Activated CD4-positive, alpha-beta memory T cell treated with anti-CD3 and anti-CD28 coated beads, Interleukin-2, amount 10 ng/mL, durations not matched to agents 7 days and 5 days (primary cell): ENCODE data around the gene TXNDC5. TPM values are rescaled to one million over a fixed set of nuclear protein-coding genes. Genes with fewer than 3 reads are reported as not detected.

Source experiments
- CTCF ChIA-PET: fragments of 350-600 bp; sonication (Branson Sonifier 250); formaldehyde crosslinking; loops from one replicate; lab custom pipeline; 2021; ENCODE audit warnings: antibody characterized with exemption, inconsistent platforms; lab: Charles Lee
- POLR2A ChIA-PET: fragments of 350-600 bp; sonication (Branson Sonifier 250); formaldehyde crosslinking; loops from one replicate; lab custom pipeline; 2021; ENCODE audit warnings: antibody characterized with exemption; lab: Charles Lee
- DNase-seq: peaks from one replicate; pipeline ENCODE4 v3.0.0-alpha.2; 2020
- H3K27ac Mint-ChIP-seq: one replicate; pipeline ENCODE4 v1.8.0; 2021; ENCODE audit warnings: mild to moderate bottlenecking, mixed read lengths
- H3K27me3 Mint-ChIP-seq: one replicate; pipeline ENCODE4 v1.8.0; 2021; ENCODE audit warnings: mixed read lengths
- H3K36me3 Mint-ChIP-seq: one replicate; pipeline ENCODE4 v1.8.0; 2021; ENCODE audit warnings: low read depth, mixed read lengths
- H3K4me1 Mint-ChIP-seq: one replicate; pipeline ENCODE4 v1.8.0; 2021; ENCODE audit warnings: mixed read lengths
- H3K4me3 Mint-ChIP-seq: one replicate; pipeline ENCODE4 v1.8.0; 2021; ENCODE audit warnings: mild to moderate bottlenecking, mixed read lengths
- H3K9me3 Mint-ChIP-seq: one replicate; pipeline ENCODE4 v1.8.0; 2021; ENCODE audit warnings: mixed read lengths
- total RNA-seq, 2 experiments: library from RNA; stranded (reverse); gene quantifications; one replicate each; pipeline ENCODE4 v1.2.3, GENCODE V29; 2021

Gene TXNDC5
- total RNA-seq, 2 experiments from 2014 or later = 39.1 to 39.8 TPM

DNA sequence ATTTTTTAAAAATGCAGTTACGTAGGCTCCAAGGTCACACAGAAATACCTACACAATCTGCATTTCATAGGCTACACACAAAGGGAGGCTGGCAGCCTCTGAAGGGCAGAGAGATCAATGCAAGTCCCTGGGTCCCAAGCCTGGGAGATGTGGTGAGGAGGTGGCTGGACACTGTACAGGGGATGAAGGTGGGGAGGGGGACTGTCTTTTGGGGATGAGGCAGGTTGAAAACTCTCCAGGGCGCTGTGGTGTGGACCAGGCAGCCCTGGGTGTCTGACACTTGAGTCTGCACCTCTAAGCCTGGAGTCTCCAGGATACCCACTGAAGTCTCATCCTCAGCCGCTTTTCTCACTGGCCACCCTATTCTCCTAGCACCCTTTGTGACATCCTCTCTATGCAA lies 24.5 kb downstream of the TXNDC5 start:
- Mint-ChIP-seq H3K27ac (no peak overlapping the region), H3K4me3 (no peak overlapping the region), H3K36me3 (peaks cover 69% of the 10 kb centered on the region), H3K27me3 (no peaks in the 10 kb centered on the region), H3K9me3 (no peaks in the 10 kb centered on the region), H3K4me1 (no peaks in the 10 kb centered on the region)
- CTCF ChIA-PET = no interaction called here
- DNase-seq = no peak
- POLR2A ChIA-PET = no interaction called here

DNA sequence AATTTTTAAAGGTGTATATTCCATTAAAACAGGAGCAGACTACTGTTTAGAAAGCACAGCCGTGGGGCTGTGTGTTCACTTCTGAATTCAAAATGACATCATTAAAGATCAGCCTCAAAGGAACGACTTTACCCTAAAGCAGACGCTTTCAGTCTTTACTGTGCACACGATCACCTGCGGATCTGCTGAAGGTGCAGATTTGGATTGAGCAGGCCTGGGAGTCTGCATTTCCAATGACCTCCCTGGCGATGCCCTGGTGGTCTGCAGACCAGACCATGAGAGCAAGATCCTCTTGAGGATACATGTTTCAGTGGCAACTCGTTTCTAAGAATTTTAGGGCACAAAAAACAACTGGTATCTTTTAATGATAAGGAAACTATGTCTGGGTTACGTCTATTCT lies 27.2 kb downstream of the TXNDC5 start:
- no peak for DNase-seq
- ChIA-PET CTCF (no interaction called here), POLR2A (no interaction called here)
- no peak overlapping the region for H3K4me3 Mint-ChIP-seq
- peaks cover 73% of the 10 kb centered on the region for H3K36me3 Mint-ChIP-seq
- no peaks in the 10 kb centered on the region for H3K27me3 Mint-ChIP-seq
- H3K4me1 Mint-ChIP-seq = no peaks in the 10 kb centered on the region
- no peak overlapping the region for H3K27ac Mint-ChIP-seq
- no peaks in the 10 kb centered on the region for H3K9me3 Mint-ChIP-seq

DNA sequence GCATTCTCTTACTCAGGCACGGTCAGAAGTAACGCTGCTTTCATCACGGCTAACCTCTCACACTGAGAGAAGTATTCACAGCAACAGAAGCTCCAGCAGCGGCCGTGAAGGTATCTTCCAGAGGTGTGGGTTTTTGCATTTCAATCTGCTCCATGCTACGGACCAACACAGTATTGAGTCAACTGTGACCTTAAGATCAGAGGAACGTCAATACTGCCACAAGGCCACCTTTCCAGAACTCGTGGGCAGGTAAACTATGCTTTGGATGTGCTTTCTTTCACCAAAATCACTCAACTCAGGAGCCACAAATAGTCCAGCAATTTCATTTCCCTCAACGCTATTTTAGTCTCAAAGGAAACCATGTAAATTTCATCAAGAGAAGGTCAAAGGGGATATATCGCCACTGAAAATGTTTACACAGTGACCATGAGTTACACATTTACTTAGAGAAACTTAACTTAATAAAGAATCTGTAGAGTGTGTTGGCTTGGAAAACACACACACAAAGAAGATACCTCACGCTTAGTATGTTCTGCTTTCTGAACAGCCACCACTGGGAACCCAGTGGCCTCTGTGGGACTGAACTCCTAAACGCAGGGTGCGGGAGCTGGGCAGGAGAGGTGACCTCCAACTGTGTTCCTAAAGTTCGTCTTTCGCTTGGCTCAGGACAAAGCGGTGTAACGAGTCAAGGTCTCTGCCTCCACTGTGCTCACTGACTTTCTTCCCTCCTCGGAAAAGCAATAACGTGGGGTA lies 27.9 kb downstream of the TXNDC5 start:
- H3K9me3 Mint-ChIP-seq = no peaks in the 10 kb centered on the region
- H3K4me3 Mint-ChIP-seq = no peak overlapping the region
- no peaks in the 10 kb centered on the region for H3K4me1 Mint-ChIP-seq
- H3K36me3 Mint-ChIP-seq = peaks cover 66% of the 10 kb centered on the region
- POLR2A ChIA-PET = no interaction called here
- CTCF ChIA-PET = no interaction called here
- H3K27ac Mint-ChIP-seq = no peak overlapping the region
- no peaks in the 10 kb centered on the region for H3K27me3 Mint-ChIP-seq
- no peak for DNase-seq

DNA sequence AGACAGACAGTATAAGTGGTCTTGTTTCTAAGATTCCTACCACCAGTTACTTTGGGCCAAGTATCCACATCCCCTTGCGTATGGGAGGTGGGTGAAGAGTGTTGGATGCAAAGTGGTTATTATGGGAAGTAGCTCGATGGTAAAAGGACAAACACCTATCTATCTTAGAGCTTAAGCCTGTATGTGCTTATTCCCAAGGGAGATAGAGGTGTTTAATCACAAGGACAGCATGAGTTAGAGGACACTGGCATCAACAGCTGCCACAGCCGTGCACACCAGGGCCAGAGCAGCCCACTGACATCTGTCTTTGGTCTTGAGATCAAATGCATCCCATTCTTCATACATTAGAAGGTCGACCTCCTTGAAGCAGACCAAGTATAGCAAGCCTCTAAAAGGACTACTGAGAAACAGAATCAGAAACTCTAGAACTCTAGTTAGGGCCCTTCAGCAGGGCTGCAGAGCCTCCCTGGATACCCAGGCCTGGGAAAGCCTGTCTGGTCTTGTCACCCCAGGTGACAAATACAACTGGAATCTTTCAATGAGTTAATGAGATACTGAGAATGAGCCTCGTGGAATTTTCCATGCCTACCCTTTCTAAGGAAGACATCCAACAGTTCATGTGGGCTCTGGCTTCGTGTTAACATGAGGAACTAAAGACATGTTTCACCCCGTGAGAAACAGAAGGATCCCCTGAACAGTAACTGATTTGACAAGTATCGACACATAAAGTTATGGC lies 28.7 kb downstream of the TXNDC5 start:
- no peaks in the 10 kb centered on the region for H3K27me3 Mint-ChIP-seq
- no peak overlapping the region for H3K27ac Mint-ChIP-seq
- H3K4me3 Mint-ChIP-seq = no peak overlapping the region
- H3K9me3 Mint-ChIP-seq = no peaks in the 10 kb centered on the region
- POLR2A ChIA-PET = no interaction called here
- CTCF ChIA-PET = no interaction called here
- H3K36me3 Mint-ChIP-seq = peaks cover 63% of the 10 kb centered on the region
- H3K4me1 Mint-ChIP-seq = no peaks in the 10 kb centered on the region
- DNase-seq = no peak

DNA sequence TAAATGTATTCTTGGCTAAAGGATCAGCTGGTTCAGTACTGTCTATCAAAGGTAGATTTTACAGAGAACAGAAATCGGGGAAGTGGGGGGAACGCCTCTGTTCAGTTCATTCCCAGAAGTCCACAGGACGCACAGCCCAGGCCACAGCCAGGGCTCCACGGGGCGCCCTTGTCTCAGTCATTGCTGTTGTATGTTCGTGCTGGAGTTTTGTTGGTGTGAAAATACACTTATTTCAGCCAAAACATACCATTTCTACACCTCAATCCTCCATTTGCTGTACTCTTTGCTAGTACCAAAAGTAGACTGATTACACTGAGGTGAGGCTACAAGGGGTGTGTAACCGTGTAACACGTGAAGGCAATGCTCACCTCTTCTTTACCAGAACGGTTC lies 29.9 kb downstream of the TXNDC5 start:
- Mint-ChIP-seq H3K4me1 (no peaks in the 10 kb centered on the region), H3K9me3 (no peaks in the 10 kb centered on the region), H3K27ac (no peak overlapping the region), H3K36me3 (peaks cover 52% of the 10 kb centered on the region), H3K4me3 (no peak overlapping the region), H3K27me3 (no peaks in the 10 kb centered on the region)
- DNase-seq = no peak
- CTCF ChIA-PET = no interaction called here
- POLR2A ChIA-PET = no interaction called here

DNA sequence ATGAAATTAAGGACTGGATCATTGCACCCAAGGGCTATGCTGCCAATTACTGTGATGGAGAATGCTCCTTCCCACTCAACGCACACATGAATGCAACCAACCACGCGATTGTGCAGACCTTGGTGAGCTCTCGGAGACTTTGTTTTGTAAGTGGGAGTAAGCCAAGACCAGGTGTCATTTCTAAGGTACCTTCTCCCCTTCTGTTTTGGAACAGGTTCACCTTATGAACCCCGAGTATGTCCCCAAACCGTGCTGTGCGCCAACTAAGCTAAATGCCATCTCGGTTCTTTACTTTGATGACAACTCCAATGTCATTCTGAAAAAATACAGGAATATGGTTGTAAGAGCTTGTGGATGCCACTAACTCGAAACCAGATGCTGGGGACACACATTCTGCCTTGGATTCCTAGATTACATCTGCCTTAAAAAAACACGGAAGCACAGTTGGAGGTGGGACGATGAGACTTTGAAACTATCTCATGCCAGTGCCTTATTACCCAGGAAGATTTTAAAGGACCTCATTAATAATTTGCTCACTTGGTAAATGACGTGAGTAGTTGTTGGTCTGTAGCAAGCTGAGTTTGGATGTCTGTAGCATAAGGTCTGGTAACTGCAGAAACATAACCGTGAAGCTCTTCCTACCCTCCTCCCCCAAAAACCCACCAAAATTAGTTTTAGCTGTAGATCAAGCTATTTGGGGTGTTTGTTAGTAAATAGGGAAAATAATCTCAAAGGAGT lies 30.4 kb downstream of the TXNDC5 start:
- POLR2A ChIA-PET = no interaction called here
- Mint-ChIP-seq H3K36me3 (peaks cover 46% of the 10 kb centered on the region), H3K4me1 (no peaks in the 10 kb centered on the region), H3K27ac (no peak overlapping the region), H3K4me3 (no peak overlapping the region), H3K9me3 (no peaks in the 10 kb centered on the region), H3K27me3 (no peaks in the 10 kb centered on the region)
- CTCF ChIA-PET = no interaction called here
- DNase-seq = no peak

DNA sequence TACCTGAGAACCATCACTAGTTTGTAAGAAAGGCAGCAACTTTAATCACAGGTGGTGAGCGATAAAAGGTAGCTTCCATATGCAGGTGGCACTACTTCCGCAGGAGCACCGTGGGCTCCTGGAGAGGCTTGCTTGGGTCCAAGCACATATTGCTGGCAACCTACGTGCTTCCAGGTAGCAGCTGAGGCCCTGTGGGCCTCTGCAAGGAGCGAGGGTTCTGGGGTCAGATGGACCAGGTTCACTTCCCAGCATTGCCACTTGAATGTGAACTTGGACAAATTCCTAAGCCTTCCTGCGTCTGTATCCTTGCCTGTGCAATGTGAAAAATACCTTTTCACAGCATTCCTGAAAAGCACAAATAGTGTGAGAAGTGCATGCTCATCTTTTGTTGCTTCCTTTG lies 31.0 kb downstream of the TXNDC5 start:
- H3K36me3 Mint-ChIP-seq = peaks cover 40% of the 10 kb centered on the region
- H3K27me3 Mint-ChIP-seq = no peaks in the 10 kb centered on the region
- H3K9me3 Mint-ChIP-seq = no peaks in the 10 kb centered on the region
- DNase-seq = no peak
- no peaks in the 10 kb centered on the region for H3K4me1 Mint-ChIP-seq
- H3K27ac Mint-ChIP-seq = no peak overlapping the region
- H3K4me3 Mint-ChIP-seq = no peak overlapping the region
- CTCF ChIA-PET = no interaction called here
- POLR2A ChIA-PET = no interaction called here

DNA sequence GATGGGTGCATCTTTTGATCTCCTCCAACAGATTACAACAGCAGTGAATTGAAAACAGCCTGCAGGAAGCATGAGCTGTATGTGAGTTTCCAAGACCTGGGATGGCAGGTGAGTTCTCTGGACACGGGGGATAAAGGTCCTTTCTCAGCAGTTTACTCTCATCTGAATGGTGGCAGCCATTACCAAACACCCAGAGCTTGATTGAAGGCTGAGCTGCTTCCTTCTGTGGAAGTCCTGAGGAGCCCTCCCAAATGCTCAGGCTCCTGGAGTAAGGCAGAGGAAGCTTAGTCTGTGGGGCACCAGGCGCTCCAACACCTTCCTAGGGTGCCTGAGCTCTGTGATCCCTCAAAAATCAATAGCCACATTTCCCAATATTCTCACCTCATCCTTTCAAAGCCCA lies 31.5 kb downstream of the TXNDC5 start:
- no peaks in the 10 kb centered on the region for H3K27me3 Mint-ChIP-seq
- no peak for DNase-seq
- POLR2A ChIA-PET = no interaction called here
- H3K27ac Mint-ChIP-seq = no peak overlapping the region
- H3K4me1 Mint-ChIP-seq = no peaks in the 10 kb centered on the region
- CTCF ChIA-PET = no interaction called here
- no peak overlapping the region for H3K4me3 Mint-ChIP-seq
- H3K36me3 Mint-ChIP-seq = peaks cover 35% of the 10 kb centered on the region
- no peaks in the 10 kb centered on the region for H3K9me3 Mint-ChIP-seq

DNA sequence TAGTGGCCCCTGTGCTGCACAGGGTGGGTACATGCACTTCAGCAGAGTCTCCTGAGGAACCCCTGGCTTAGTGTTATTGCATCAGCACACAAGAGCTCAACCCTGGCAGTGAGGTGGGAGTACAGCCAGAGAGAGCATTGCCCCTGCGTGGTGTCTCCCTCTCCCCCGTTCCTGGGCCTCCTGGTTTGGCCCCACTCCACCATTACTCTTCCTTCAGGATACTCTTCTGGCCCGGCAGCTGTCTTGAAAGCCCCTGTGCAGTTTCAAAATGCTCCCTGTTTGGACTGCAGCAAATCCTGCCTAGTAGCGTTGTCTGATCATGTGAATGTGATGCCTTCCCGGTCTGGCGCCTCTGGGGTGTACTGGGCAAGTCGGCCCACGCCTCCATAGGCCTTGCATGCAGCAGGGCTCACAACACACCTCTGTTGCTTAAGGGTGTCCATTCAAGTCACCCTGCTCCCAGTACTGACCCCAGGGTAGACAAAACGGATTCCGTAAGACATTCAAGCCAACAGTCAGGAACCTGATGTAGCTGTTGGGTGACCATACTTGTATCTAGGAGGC lies 32.1 kb downstream of the TXNDC5 start:
- Mint-ChIP-seq H3K9me3 (no peaks in the 10 kb centered on the region), H3K4me3 (no peak overlapping the region)
- POLR2A ChIA-PET = no interaction called here

DNA sequence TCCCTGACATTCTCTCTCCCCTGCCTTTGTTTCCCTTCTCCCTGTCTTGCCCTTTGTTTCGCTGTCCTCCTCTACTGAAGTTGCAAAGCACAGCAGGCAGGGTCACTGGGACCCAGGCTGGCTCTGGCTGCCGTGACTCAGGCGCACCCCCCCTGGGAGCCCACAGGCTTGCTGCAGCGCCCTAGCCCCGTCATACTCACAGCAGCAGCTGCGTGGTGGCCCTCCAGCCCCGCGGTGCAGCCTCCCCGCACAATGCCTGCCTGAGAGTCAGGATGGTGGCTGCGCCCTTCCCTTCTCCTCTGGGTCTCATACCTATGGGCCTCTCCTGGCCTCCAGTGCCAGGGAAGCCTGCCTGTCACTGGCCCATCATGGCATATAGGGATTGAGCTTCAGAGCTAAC lies 41.7 kb downstream of the TXNDC5 start:
- peaks cover 3% of the 10 kb centered on the region for H3K9me3 Mint-ChIP-seq
- no peaks in the 10 kb centered on the region for H3K36me3 Mint-ChIP-seq
- no peak overlapping the region for H3K27ac Mint-ChIP-seq
- ChIA-PET CTCF (no interaction called here), POLR2A (no interaction called here)
- H3K27me3 Mint-ChIP-seq = no peaks in the 10 kb centered on the region
- DNase-seq = no peak
- no peaks in the 10 kb centered on the region for H3K4me1 Mint-ChIP-seq
- H3K4me3 Mint-ChIP-seq = no peak overlapping the region

More for the DNA sequence above, 32.1 kb downstream of the TXNDC5 start:
- Mint-ChIP-seq H3K27ac (no peak overlapping the region), H3K4me1 (no peaks in the 10 kb centered on the region), H3K36me3 (peaks cover 29% of the 10 kb centered on the region), H3K27me3 (no peaks in the 10 kb centered on the region)
- DNase-seq = no peak
- CTCF ChIA-PET = no interaction called here

DNA sequence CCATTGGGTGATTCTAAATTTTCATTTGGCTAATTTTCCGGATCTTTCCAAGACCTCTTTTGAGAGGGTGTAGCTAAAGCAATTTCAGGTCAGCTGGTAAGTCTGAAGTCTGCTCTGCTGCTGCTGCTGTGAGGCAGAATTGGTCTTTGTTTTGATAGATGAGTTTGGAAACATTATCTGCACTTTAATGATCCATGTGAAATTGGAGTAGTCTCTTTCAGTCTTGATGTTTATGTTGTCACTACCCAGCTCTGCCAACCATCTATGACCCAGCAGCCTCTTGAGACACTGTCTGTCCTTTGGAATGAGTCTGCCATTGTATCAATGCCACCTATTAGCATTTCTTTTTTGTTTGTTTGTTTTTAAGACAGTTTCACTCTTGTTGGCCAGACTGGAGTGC lies 44.1 kb downstream of the TXNDC5 start:
- peaks cover 3% of the 10 kb centered on the region for H3K9me3 Mint-ChIP-seq
- POLR2A ChIA-PET = no interaction called here
- CTCF ChIA-PET = no interaction called here
- no peak for DNase-seq
- no peaks in the 10 kb centered on the region for H3K4me1 Mint-ChIP-seq
- no peak overlapping the region for H3K4me3 Mint-ChIP-seq
- no peak overlapping the region for H3K27ac Mint-ChIP-seq
- no peaks in the 10 kb centered on the region for H3K27me3 Mint-ChIP-seq
- H3K36me3 Mint-ChIP-seq = no peaks in the 10 kb centered on the region

DNA sequence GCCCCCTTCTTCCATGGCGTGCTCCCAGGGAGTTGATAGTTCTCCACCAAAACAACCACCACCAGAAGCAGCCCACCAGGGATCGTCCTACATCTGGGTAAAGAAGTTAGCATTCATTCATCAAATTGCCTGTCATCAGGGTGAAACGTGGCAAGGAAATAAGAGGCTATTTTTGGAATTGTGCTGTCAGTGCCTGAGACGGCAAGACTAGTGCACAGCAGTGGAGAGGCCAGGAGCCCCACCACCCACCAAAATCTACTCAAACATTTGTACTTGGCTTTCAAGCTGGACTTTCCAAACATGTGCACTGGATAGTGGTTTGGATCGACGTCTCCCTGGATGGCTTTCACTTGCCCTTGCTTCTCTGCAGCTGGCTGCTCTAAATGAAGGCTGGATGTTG lies 44.8 kb downstream of the TXNDC5 start:
- Mint-ChIP-seq H3K27me3 (no peaks in the 10 kb centered on the region), H3K4me3 (no peak overlapping the region), H3K36me3 (no peaks in the 10 kb centered on the region), H3K4me1 (no peaks in the 10 kb centered on the region), H3K9me3 (no peaks in the 10 kb centered on the region), H3K27ac (no peak overlapping the region)
- ChIA-PET POLR2A (no interaction called here), CTCF (no interaction called here)
- DNase-seq = no peak

DNA sequence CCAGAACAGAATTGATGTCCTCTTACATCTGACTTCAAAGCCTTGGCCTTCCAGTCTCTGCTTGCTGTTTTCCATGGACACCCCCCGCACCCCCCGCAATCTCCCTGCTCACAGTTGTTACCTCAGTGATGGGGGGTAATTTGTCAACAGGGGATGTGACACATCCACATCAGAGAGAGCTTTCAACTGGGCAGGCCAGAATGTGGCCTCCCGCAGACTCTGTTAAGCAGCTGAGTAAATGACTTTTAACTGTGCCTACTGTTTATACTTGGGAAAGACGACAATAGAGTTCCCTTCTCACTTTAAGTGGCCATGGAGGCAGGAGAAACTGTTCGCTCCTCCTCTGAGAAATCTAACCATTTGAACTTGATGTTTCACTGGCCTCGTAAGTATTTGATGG lies 51.0 kb downstream of the TXNDC5 start:
- no peaks in the 10 kb centered on the region for H3K36me3 Mint-ChIP-seq
- H3K4me1 Mint-ChIP-seq = no peaks in the 10 kb centered on the region
- no peaks in the 10 kb centered on the region for H3K9me3 Mint-ChIP-seq
- no peak overlapping the region for H3K4me3 Mint-ChIP-seq
- ChIA-PET CTCF (no interaction called here), POLR2A (no interaction called here)
- DNase-seq = no peak
- no peak overlapping the region for H3K27ac Mint-ChIP-seq
- no peaks in the 10 kb centered on the region for H3K27me3 Mint-ChIP-seq
